Measurements from ENCODE around the gene HMGN1. TPM values are rescaled to one million over a fixed set of nuclear protein-coding genes. Genes with fewer than 3 reads are reported as not detected.

Gene HMGN1
- total RNA-seq, 3 donors from 2014 or later (not counting 1 experiment from before 2014, with no cell fraction given): 187 to 228 (median 219) TPM

- H3K9me3 Mint-ChIP-seq: no peaks in the 10 kb centered on the region
Observed at GRCh38 chr21:39336457-39337008, 12.4 kb downstream of the HMGN1 start.

DNA sequence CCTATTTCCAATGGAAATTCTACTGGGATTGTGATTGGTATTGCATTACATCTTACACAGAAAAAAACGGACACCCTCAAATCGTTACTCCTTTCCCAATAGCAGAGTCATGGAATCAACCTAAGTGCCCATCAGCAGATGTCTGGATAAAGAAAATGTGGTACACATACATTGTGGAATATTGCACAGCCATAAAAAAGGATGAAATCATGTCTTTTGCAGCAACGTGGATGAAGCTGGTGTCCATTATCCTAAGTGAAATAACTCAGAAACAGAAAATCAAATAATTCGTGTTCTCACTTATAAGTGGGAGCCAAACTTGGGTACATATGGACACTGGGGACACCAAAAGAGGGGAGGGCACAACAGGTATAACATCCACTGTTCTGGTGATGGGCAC, 14.3 kb downstream of the HMGN1 start:
- no peaks in the 10 kb centered on the region for H3K27me3 ChIP-seq (ENCODE audit: control insufficient read depth, insufficient read depth, low read length)
- WGBS (ENCODE audit: insufficient coverage): 95% methylated on average over 2 of the region's 4 CpGs
- H3K4me3 ChIP-seq (ENCODE audit: low read length): no peak overlapping the region
- no peaks in the 10 kb centered on the region for H3K36me3 Mint-ChIP-seq
- DNase-seq (no peak), ATAC-seq (no peak)
- no peak overlapping the region for H3K27ac ChIP-seq (ENCODE audit: low read length)
- H3K27ac Mint-ChIP-seq: no peak overlapping the region
- H3K9me3 ChIP-seq (ENCODE audit: control insufficient read depth, insufficient read depth, low read length): no peaks in the 10 kb centered on the region
- TF ChIP-seq, protein P1, sequence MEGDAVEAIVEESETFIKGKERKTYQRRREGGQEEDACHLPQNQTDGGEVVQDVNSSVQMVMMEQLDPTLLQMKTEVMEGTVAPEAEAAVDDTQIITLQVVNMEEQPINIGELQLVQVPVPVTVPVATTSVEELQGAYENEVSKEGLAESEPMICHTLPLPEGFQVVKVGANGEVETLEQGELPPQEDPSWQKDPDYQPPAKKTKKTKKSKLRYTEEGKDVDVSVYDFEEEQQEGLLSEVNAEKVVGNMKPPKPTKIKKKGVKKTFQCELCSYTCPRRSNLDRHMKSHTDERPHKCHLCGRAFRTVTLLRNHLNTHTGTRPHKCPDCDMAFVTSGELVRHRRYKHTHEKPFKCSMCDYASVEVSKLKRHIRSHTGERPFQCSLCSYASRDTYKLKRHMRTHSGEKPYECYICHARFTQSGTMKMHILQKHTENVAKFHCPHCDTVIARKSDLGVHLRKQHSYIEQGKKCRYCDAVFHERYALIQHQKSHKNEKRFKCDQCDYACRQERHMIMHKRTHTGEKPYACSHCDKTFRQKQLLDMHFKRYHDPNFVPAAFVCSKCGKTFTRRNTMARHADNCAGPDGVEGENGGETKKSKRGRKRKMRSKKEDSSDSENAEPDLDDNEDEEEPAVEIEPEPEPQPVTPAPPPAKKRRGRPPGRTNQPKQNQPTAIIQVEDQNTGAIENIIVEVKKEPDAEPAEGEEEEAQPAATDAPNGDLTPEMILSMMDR (IDR thresholded peaks at IDR 0.05): no peak
- no peaks in the 10 kb centered on the region for H3K36me3 ChIP-seq (ENCODE audit: control insufficient read depth, insufficient read depth, low read length)
- H3K4me1 ChIP-seq (ENCODE audit: control insufficient read depth, insufficient read depth, low read length): no peaks in the 10 kb centered on the region
- no peaks in the 10 kb centered on the region for H3K9me3 Mint-ChIP-seq
- intact Hi-C loops (cut with micrococcal nuclease): no loop called here
- H3K4me1 Mint-ChIP-seq: no peaks in the 10 kb centered on the region
- no peaks in the 10 kb centered on the region for H3K27me3 Mint-ChIP-seq (ENCODE audit: low read depth in 2 of 2)
- no peak overlapping the region for H3K4me3 Mint-ChIP-seq

More at GRCh38 chr21:39336457-39337008, 12.4 kb downstream of the HMGN1 start:
- no peak overlapping the region for H3K27ac Mint-ChIP-seq
- no peaks in the 10 kb centered on the region for H3K27me3 ChIP-seq (ENCODE audit: control insufficient read depth, insufficient read depth, low read length)
- intact Hi-C loops (cut with micrococcal nuclease): no loop called here
- H3K36me3 Mint-ChIP-seq: no peaks in the 10 kb centered on the region
- H3K4me3 ChIP-seq (ENCODE audit: low read length): no peak overlapping the region
- ATAC-seq (no peak), DNase-seq (no peak)
- peaks cover 3% of the 10 kb centered on the region for H3K36me3 ChIP-seq (ENCODE audit: control insufficient read depth, insufficient read depth, low read length)
- H3K4me1 Mint-ChIP-seq: no peaks in the 10 kb centered on the region
- no peaks in the 10 kb centered on the region for H3K9me3 ChIP-seq (ENCODE audit: control insufficient read depth, insufficient read depth, low read length)
- TF ChIP-seq, protein P1 (IDR thresholded peaks at IDR 0.05): no peak
- WGBS (ENCODE audit: insufficient coverage): 93% methylated on average over 11 of the region's 13 CpGs
- H3K27me3 Mint-ChIP-seq (ENCODE audit: low read depth in 2 of 2): no peaks in the 10 kb centered on the region
- no peak overlapping the region for H3K4me3 Mint-ChIP-seq
- H3K4me1 ChIP-seq (ENCODE audit: control insufficient read depth, insufficient read depth, low read length): no peaks in the 10 kb centered on the region
- no peak overlapping the region for H3K27ac ChIP-seq (ENCODE audit: low read length)

DNA sequence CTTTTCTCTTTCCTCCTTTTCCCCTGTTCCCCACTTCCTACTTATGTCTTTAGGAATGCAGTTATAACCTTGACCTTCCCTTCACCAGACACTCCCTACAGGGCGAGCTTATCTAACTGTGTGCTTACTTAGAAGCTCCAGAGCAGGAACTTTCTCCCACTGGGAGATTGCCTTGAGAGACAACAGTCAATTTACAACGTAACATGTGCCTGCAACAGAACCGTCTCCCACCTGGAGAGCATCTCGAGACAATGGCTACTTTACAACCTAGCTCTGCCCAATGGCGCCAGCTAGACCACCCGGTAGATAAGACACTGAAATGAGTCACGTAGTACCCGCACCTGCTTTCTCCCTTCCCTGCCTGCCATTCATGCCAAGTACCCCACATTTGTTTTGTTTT, 16.7 kb downstream of the HMGN1 start:
- 90% methylated on average over 8 of the region's 8 CpGs for WGBS (ENCODE audit: insufficient coverage)
- DNase-seq: no peak
- H3K27ac Mint-ChIP-seq: no peak overlapping the region
- H3K4me1 Mint-ChIP-seq: no peaks in the 10 kb centered on the region
- Histone ChIP-seq H3K4me1 (ENCODE audit: control insufficient read depth, insufficient read depth, low read length) (no peaks in the 10 kb centered on the region), H3K27ac (ENCODE audit: low read length) (no peak overlapping the region), H3K4me3 (ENCODE audit: low read length) (no peak overlapping the region), H3K9me3 (ENCODE audit: control insufficient read depth, insufficient read depth, low read length) (no peaks in the 10 kb centered on the region), H3K27me3 (ENCODE audit: control insufficient read depth, insufficient read depth, low read length) (no peaks in the 10 kb centered on the region), H3K36me3 (ENCODE audit: control insufficient read depth, insufficient read depth, low read length) (no peaks in the 10 kb centered on the region)
- no peaks in the 10 kb centered on the region for H3K27me3 Mint-ChIP-seq (ENCODE audit: low read depth in 2 of 2)
- no peaks in the 10 kb centered on the region for H3K36me3 Mint-ChIP-seq
- H3K4me3 Mint-ChIP-seq: no peak overlapping the region
- intact Hi-C loops (cut with micrococcal nuclease): no loop called here
- no peak for ATAC-seq
- TF ChIP-seq, protein P1 (IDR thresholded peaks at IDR 0.05): no peak
- no peaks in the 10 kb centered on the region for H3K9me3 Mint-ChIP-seq

- Histone ChIP-seq H3K27me3 (ENCODE audit: control insufficient read depth, insufficient read depth, low read length) (no peaks in the 10 kb centered on the region), H3K4me3 (ENCODE audit: low read length) (no peak overlapping the region), H3K4me1 (ENCODE audit: control insufficient read depth, insufficient read depth, low read length) (no peaks in the 10 kb centered on the region), H3K9me3 (ENCODE audit: control insufficient read depth, insufficient read depth, low read length) (no peaks in the 10 kb centered on the region), H3K27ac (ENCODE audit: low read length) (no peak overlapping the region), H3K36me3 (ENCODE audit: control insufficient read depth, insufficient read depth, low read length) (no peaks in the 10 kb centered on the region)
- no peak overlapping the region for H3K27ac Mint-ChIP-seq
- TF ChIP-seq, protein P1 (IDR thresholded peaks at IDR 0.05): no peak
- no peaks in the 10 kb centered on the region for H3K36me3 Mint-ChIP-seq
- no peaks in the 10 kb centered on the region for H3K4me1 Mint-ChIP-seq
- WGBS (ENCODE audit: insufficient coverage): 85% methylated on average over 6 of the region's 6 CpGs
- no peak for DNase-seq
- no peaks in the 10 kb centered on the region for H3K9me3 Mint-ChIP-seq
- no peak for ATAC-seq
- H3K27me3 Mint-ChIP-seq (ENCODE audit: low read depth in 2 of 2): peaks cover 0 to 4% of the 10 kb centered on the region in 2 donors
- no peak overlapping the region for H3K4me3 Mint-ChIP-seq
- intact Hi-C loops (cut with micrococcal nuclease): no loop called here
Observed at GRCh38 chr21:39330001-39330400, 18.9 kb downstream of the HMGN1 start.

Measured in natural killer cell (primary cell).